Cardiac fibroblast (primary cell): ENCODE data around the gene ADIPOR2.

ENCODE experiments used
- DNase-seq, 2 donors: peaks; one replicate each; pipeline versions ENCODE4 v3.0.0 to v3.0.0-alpha.2; 2010; ENCODE audit warnings: low read depth in 2 of 2
- H3K4me3 ChIP-seq, 2 donors: replicated peaks in 1 of 2; 1 replicate in 1 of 2; 2 replicates in 1 of 2; pipeline ENCODE4 v1.5.1; 2011; ENCODE audit warnings: low read depth in 2 of 2, low read length in 2 of 2, mild to moderate bottlenecking in 2 of 2, moderate library complexity in 1 of 2
- CTCF ChIP-seq: IDR thresholded peaks from one replicate; pipeline ENCODE4 v1.5.1; 2011; ENCODE audit warnings: low read depth, mild to moderate bottlenecking, low read length, inconsistent platforms

ADIPOR2 gene

GRCh38 chr12:1811281-1811947 is 120.5 kb downstream of the ADIPOR2 start:
- no peak for TF ChIP-seq CTCF
- H3K4me3 ChIP-seq = no peak overlapping the region
- DNase-seq = peak; percentile 33 to 36

GRCh38 chr12:1811948-1812291 is 121.0 kb downstream of the ADIPOR2 start:
- H3K4me3 ChIP-seq = no peak overlapping the region
- no peak for DNase-seq
- TF ChIP-seq CTCF = no peak

GRCh38 chr12:1812650-1813302 is 121.9 kb downstream of the ADIPOR2 start:
- DNase-seq = peak; percentile 72 to 73
- no peak for TF ChIP-seq CTCF
- no peak overlapping the region for H3K4me3 ChIP-seq

- H3K4me3 ChIP-seq = no peak overlapping the region
- DNase-seq = no peak
- TF ChIP-seq CTCF = no peak
These were observed 123.4 kb downstream of the ADIPOR2 start for GRCh38 chr12:1814266-1814665.

- no peak for DNase-seq
- no peak overlapping the region for H3K4me3 ChIP-seq
- no peak for TF ChIP-seq CTCF
These were observed 124.2 kb downstream of the ADIPOR2 start for GRCh38 chr12:1815108-1815507.

GRCh38 chr12:1815814-1816729 is 125.2 kb downstream of the ADIPOR2 start:
- DNase-seq = no peak
- TF ChIP-seq CTCF = no peak
- no peak overlapping the region for H3K4me3 ChIP-seq
